Mesenchymal stem cell (in vitro differentiated cells and primary cell): ENCODE data around the gene SLC9A7.

Source experiments
- DNase-seq: peaks from one replicate; pipeline ENCODE4 v3.0.0-alpha.2; 2013
- H2AFZ ChIP-seq: one replicate; pipeline ENCODE4 v1.6.1; 2013; ENCODE audit warnings: low read depth, mild to moderate bottlenecking, control low read depth, inconsistent platforms, low read length, moderate library complexity
- H2AK5ac ChIP-seq: 2 replicates; pipeline ENCODE4 v1.6.1; 2013; ENCODE audit warnings: low read length, moderate library complexity, mild to moderate bottlenecking, inconsistent platforms; ENCODE audit not compliant: severe bottlenecking
- H2BK120ac ChIP-seq: one replicate; pipeline ENCODE4 v1.6.1; 2013; ENCODE audit warnings: low read depth, mild to moderate bottlenecking, inconsistent platforms, low read length, moderate library complexity
- H2BK12ac ChIP-seq, 2 experiments: one replicate each; pipeline ENCODE4 v1.6.1; 2013; ENCODE audit warnings: inconsistent platforms in 2 of 2, low read length in 2 of 2, mild to moderate bottlenecking in 2 of 2, moderate library complexity in 2 of 2, control low read depth in 1 of 2
- H2BK15ac ChIP-seq: one replicate; pipeline ENCODE4 v1.6.1; 2013; ENCODE audit warnings: mild to moderate bottlenecking, low read depth, inconsistent platforms; ENCODE audit not compliant: poor library complexity, severe bottlenecking
- H2BK5ac ChIP-seq: 2 replicates; pipeline ENCODE4 v1.6.1; 2013; ENCODE audit warnings: low read depth, mild to moderate bottlenecking, low read length, control low read depth, inconsistent platforms; ENCODE audit not compliant: poor library complexity, severe bottlenecking
- H3K14ac ChIP-seq, 2 experiments: one replicate each; pipeline ENCODE4 v1.6.1; 2013; ENCODE audit warnings: inconsistent platforms in 2 of 2, low read length in 2 of 2, control low read depth in 1 of 2, mild to moderate bottlenecking in 1 of 2, moderate library complexity in 1 of 2
- H3K18ac ChIP-seq, 2 experiments: one replicate each; pipeline ENCODE4 v1.6.1; 2013; ENCODE audit warnings: inconsistent platforms in 2 of 2, low read length in 2 of 2, control low read depth in 1 of 2, low read depth in 1 of 2, mild to moderate bottlenecking in 1 of 2
- H3K23ac ChIP-seq, 2 experiments: one replicate each; pipeline ENCODE4 v1.6.1; 2013; ENCODE audit warnings: inconsistent platforms in 2 of 2, low read length in 2 of 2, mild to moderate bottlenecking in 2 of 2, moderate library complexity in 2 of 2, control low read depth in 1 of 2
- H3K27ac ChIP-seq: 2 replicates; pipeline ENCODE4 v1.5.1; 2013; ENCODE audit warnings: mild to moderate bottlenecking, moderate library complexity, low read length, control low read depth, inconsistent platforms; ENCODE audit not compliant: poor library complexity, severe bottlenecking
- H3K27me3 ChIP-seq, 2 experiments: 2 replicates each; pipeline versions ENCODE4 v1.6.1 to v1.7.0; 2013; ENCODE audit warnings: low read length in 2 of 2, mild to moderate bottlenecking in 2 of 2, moderate library complexity in 2 of 2, control low read depth in 1 of 2, inconsistent platforms in 1 of 2; ENCODE audit not compliant: control insufficient read depth in 1 of 2, insufficient read depth in 1 of 2
- H3K36me3 ChIP-seq, 2 experiments: 2 replicates each; pipeline versions ENCODE4 v1.6.1 to v1.7.0; 2013; ENCODE audit warnings: low read length in 2 of 2, control low read depth in 1 of 2, inconsistent platforms in 1 of 2, low read depth in 1 of 2, mild to moderate bottlenecking in 1 of 2; ENCODE audit not compliant: insufficient read depth in 2 of 2, control insufficient read depth in 1 of 2
- H3K4ac ChIP-seq, 2 experiments: one replicate each; pipeline ENCODE4 v1.6.1; 2013; ENCODE audit warnings: inconsistent platforms in 2 of 2, low read length in 2 of 2, mild to moderate bottlenecking in 2 of 2, moderate library complexity in 2 of 2, control low read depth in 1 of 2, low read depth in 1 of 2
- H3K4me1 ChIP-seq: 2 replicates; pipeline ENCODE4 v1.6.1; 2013; ENCODE audit warnings: low read depth, low read length, control low read depth; ENCODE audit not compliant: control insufficient read depth, insufficient read depth
- H3K4me2 ChIP-seq: 2 replicates; pipeline ENCODE4 v1.6.1; 2013; ENCODE audit warnings: low read length, mild to moderate bottlenecking, inconsistent platforms; ENCODE audit not compliant: poor library complexity, severe bottlenecking
- H3K4me3 ChIP-seq, 2 experiments: 2 replicates each; pipeline versions ENCODE4 v1.5.1 to v1.7.0; 2013; ENCODE audit warnings: low read length in 2 of 2, mild to moderate bottlenecking in 2 of 2, control low read depth in 1 of 2, low read depth in 1 of 2; ENCODE audit not compliant: insufficient read depth in 1 of 2
- H3K79me1 ChIP-seq: replicated peaks from 2 replicates; pipeline ENCODE4 v1.6.1; 2013; ENCODE audit warnings: mild to moderate bottlenecking, control low read depth, low read length, inconsistent platforms; ENCODE audit not compliant: poor library complexity, severe bottlenecking
- H3K9ac ChIP-seq: 2 replicates; pipeline ENCODE4 v1.7.0; 2013; ENCODE audit warnings: mild to moderate bottlenecking, low read length, moderate library complexity
- H3K9me3 ChIP-seq: 2 replicates; pipeline ENCODE4 v1.7.0; 2013; ENCODE audit warnings: mild to moderate bottlenecking, low read length; ENCODE audit not compliant: control insufficient read depth
- H4K8ac ChIP-seq: one replicate; pipeline ENCODE4 v1.6.1; 2013; ENCODE audit warnings: inconsistent platforms, mild to moderate bottlenecking, low read length, moderate library complexity
- H4K91ac ChIP-seq: one replicate; pipeline ENCODE4 v1.6.1; 2013; ENCODE audit warnings: mild to moderate bottlenecking, low read length, inconsistent platforms
- WGBS: methylation state at CpG from one replicate; pipeline ENCODE4 v1.1.7; 2013; ENCODE audit warnings: mixed read lengths; 5-methylcytosine and 5-hydroxymethylcytosine counted together

SLC9A7 gene

DNA sequence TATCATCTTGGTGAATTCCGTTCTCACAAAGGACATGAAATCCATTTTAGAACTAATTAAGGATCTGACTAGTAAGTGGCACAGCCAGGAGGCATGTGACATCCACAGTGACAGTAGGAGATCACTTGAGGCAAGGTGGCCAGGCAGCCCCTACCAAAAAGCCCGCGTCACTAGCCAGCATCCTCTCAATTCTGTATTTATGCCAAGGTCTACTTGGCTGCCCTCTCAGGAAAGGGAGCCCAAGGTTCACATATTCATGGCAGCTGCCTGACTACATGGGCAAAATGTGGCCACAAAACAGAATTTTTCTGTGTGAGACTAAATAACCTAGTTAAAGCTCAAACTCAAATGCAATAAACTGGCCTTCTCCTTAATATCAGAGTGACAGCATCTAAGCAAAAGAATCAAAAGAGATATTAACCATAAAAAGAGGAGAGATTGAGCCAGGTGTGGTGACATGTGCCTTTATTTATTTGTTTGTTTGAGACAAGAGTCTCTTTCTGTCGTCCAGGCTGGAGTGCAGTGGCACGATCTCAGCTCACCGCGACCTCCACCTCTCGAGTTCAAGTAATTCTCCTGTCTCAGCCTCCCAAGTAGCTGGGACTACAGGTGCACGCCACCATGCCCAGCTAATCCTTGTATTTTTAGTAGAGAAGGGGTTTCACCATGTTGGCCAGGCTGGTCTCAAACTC, 51.5 kb downstream of the SLC9A7 start:
- Histone ChIP-seq H3K9me3 (no peaks in the 10 kb centered on the region), H3K4me1 (peaks cover 5% of the 10 kb centered on the region), H2AK5ac (no peak overlapping the region), H3K79me1 (peaks cover 2% of the 10 kb centered on the region), H3K36me3 (no peaks in the 10 kb centered on the region), H4K8ac (no peak overlapping the region), H3K9ac (no peak overlapping the region), H2AFZ (no peak overlapping the region), H2BK5ac (no peak overlapping the region), H3K4ac (no peak overlapping the region), H3K27me3 (peaks cover 0 to 6% of the 10 kb centered on the region in 2 experiments), H3K27ac (no peak overlapping the region), H3K14ac (no peak overlapping the region), H4K91ac (no peak overlapping the region), H2BK12ac (no peak overlapping the region), H3K18ac (no peak overlapping the region), H3K4me3 (no peak overlapping the region), H3K23ac (no peak overlapping the region), H3K4me2 (no peak overlapping the region), H2BK15ac (no peak overlapping the region), H2BK120ac (no peak overlapping the region)
- no peak for DNase-seq
- WGBS: 93% methylated on average over 3 of the region's 9 CpGs

DNA sequence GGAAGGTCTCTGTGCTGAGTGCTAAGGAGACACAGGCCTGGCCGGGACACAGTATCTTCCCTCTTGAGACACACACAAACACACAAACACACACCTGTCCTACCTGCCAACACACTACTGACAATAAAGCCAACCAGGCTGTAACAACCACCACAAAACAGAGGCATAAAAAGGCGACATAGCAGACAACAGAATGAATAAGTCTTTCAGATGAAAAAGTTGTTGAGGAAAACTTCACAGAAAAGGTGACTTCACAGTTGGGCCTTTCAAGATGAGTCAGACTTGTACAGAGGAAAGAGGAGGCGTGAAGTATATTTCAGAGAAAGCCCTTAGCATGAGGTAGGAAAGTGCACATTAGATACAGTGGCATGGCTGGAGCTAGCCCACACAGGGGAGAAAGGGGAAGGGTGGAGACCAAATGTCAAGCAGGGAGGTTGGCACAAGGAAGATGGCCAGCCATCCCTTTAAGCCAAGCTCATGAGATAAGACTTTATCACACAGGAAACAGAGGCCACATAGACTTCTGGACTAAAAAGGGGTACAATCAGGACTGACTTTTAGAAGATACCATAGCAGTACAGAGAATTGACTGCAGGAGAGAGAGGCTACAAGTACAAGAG, 54.0 kb downstream of the SLC9A7 start:
- no peak overlapping the region for H2BK5ac ChIP-seq
- H3K27me3 ChIP-seq: peaks cover 0 to 11% of the 10 kb centered on the region in 2 experiments
- no peak overlapping the region for H2BK15ac ChIP-seq
- no peak overlapping the region for H3K4me2 ChIP-seq
- H3K9me3 ChIP-seq: no peaks in the 10 kb centered on the region
- peak overlapping the region; percentile 87 for H2AK5ac ChIP-seq
- no peak overlapping the region for H3K18ac ChIP-seq
- peak overlapping the region; percentile 20 for H3K27ac ChIP-seq
- WGBS: 76% methylated on average over 3 of the region's 3 CpGs
- no peak overlapping the region for H3K23ac ChIP-seq
- H2BK12ac ChIP-seq: no peak overlapping the region
- H3K9ac ChIP-seq: no peak overlapping the region
- no peak overlapping the region for H3K4me3 ChIP-seq
- no peak overlapping the region for H2AFZ ChIP-seq
- H3K14ac ChIP-seq: no peak overlapping the region
- H3K4me1 ChIP-seq: peaks cover 5% of the 10 kb centered on the region
- H2BK120ac ChIP-seq: no peak overlapping the region
- H3K4ac ChIP-seq: no peak overlapping the region
- H4K8ac ChIP-seq: no peak overlapping the region
- H4K91ac ChIP-seq: no peak overlapping the region
- H3K79me1 ChIP-seq: no peaks in the 10 kb centered on the region
- DNase-seq: peak; percentile 4
- no peaks in the 10 kb centered on the region for H3K36me3 ChIP-seq

DNA sequence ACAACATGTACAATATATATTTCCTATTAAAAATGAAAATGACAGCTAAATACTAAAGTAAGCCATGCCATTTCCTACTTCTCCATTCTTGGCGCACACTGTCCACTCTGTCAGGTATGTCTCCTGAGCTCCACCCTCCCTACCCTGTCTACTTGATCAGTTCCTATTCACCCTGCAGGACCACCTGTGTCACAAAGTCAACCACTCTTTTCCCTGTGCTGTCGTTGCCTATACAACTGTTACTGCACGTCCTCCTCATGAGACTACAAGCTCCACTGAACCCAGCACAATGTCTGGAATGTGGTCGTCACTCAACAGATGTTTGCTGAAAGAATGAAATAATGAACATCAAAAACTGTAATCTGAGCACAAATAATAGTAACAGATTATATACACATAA, 54.9 kb downstream of the SLC9A7 start:
- no peak overlapping the region for H4K8ac ChIP-seq
- no peak overlapping the region for H2AFZ ChIP-seq
- no peak overlapping the region for H2BK15ac ChIP-seq
- no peak overlapping the region for H3K9ac ChIP-seq
- H3K27ac ChIP-seq: no peak overlapping the region
- no peak overlapping the region for H3K4me3 ChIP-seq
- no peak overlapping the region for H3K18ac ChIP-seq
- no peaks in the 10 kb centered on the region for H3K79me1 ChIP-seq
- 100% methylated on average over 1 of the region's 4 CpGs for WGBS
- H3K27me3 ChIP-seq: peaks cover 0 to 14% of the 10 kb centered on the region in 2 experiments
- H4K91ac ChIP-seq: no peak overlapping the region
- no peak overlapping the region for H2AK5ac ChIP-seq
- H3K4ac ChIP-seq: no peak overlapping the region
- no peak for DNase-seq
- no peak overlapping the region for H2BK120ac ChIP-seq
- H3K4me2 ChIP-seq: no peak overlapping the region
- no peak overlapping the region for H2BK12ac ChIP-seq
- H3K9me3 ChIP-seq: no peaks in the 10 kb centered on the region
- no peak overlapping the region for H2BK5ac ChIP-seq
- peaks cover 5% of the 10 kb centered on the region for H3K4me1 ChIP-seq
- no peak overlapping the region for H3K23ac ChIP-seq
- H3K36me3 ChIP-seq: no peaks in the 10 kb centered on the region
- H3K14ac ChIP-seq: no peak overlapping the region

DNA sequence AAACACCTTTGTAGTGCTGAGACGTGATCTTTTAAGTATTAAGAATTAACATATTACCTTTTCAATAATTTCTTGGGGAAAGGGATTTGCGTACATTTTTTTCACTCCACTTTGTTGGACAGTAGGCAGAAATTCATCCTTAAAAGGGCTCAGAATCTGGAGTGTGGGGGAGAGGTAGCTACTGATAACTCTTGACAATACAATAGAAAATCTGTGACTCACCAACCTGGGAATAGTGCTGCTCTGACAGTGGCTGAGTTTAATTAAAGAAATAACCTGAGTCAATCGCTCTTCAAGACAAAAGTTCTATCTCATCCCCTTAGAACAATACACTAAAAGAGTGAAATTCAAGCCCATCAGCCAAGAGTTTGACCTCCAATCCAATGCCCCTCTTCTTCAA, 60.2 kb downstream of the SLC9A7 start:
- no peak overlapping the region for H3K14ac ChIP-seq
- no peak overlapping the region for H2BK5ac ChIP-seq
- no peaks in the 10 kb centered on the region for H3K9me3 ChIP-seq
- no peak overlapping the region for H2AFZ ChIP-seq
- no peak overlapping the region for H3K4me2 ChIP-seq
- no peak overlapping the region for H4K8ac ChIP-seq
- no peak overlapping the region for H2BK120ac ChIP-seq
- H3K9ac ChIP-seq: no peak overlapping the region
- H2AK5ac ChIP-seq: no peak overlapping the region
- whole genome bisulfite sequencing: 100% methylated on average over 1 of the region's 3 CpGs
- no peak overlapping the region for H2BK15ac ChIP-seq
- no peak overlapping the region for H4K91ac ChIP-seq
- H3K27me3 ChIP-seq: peaks cover 0 to 8% of the 10 kb centered on the region in 2 experiments
- no peak overlapping the region for H3K4me3 ChIP-seq
- H3K4me1 ChIP-seq: no peaks in the 10 kb centered on the region
- no peak overlapping the region for H3K23ac ChIP-seq
- H3K79me1 ChIP-seq: no peaks in the 10 kb centered on the region
- no peaks in the 10 kb centered on the region for H3K36me3 ChIP-seq
- H3K18ac ChIP-seq: no peak overlapping the region
- H3K4ac ChIP-seq: no peak overlapping the region
- DNase-seq: no peak
- H2BK12ac ChIP-seq: no peak overlapping the region
- no peak overlapping the region for H3K27ac ChIP-seq
